HCT116 (cell line): ENCODE data around the gene PKNOX2. TPM values are rescaled to one million over a fixed set of nuclear protein-coding genes. Genes with fewer than 3 reads are reported as not detected.

Experiments used
- ATAC-seq: fragments of 200-7000 bp; cut with Tn5 transposase; 2 replicates; pipeline ENCODE4 v1.9.1; 2020; ENCODE audit warnings: mild to moderate bottlenecking, moderate library complexity
- BruUV-seq: library from RNA; stranded (reverse); fragments of 400-500 nt; replicated peaks from 2 replicates; lab custom pipeline; 2021; lab: Mats Ljungman, UMichigan
- CTCF ChIA-PET: fragments of 300-600 bp; sonication (Branson Sonifier 250); formaldehyde crosslinking; loops from one replicate; lab custom pipeline; 2021; ENCODE audit warnings: antibody characterized with exemption; lab: Charles Lee
- POLR2A ChIA-PET: fragments of 300-600, 350-600 bp; sonication (Branson Sonifier 250); formaldehyde crosslinking; loops from one replicate; lab custom pipeline; 2021; ENCODE audit warnings: antibody characterized with exemption; lab: Charles Lee
- RAD21 ChIA-PET, 2 experiments: fragments of 300-600 bp; sonication (Branson Sonifier 250); formaldehyde crosslinking; loops; one replicate each; lab custom pipeline; 2023; ENCODE audit warnings: low total read pairs in 2 of 2; ENCODE audit not compliant: uncharacterized antibody in 2 of 2, unreplicated experiment in 2 of 2, low non-redundant PET in 1 of 2; lab: Charles Lee
- DNase-seq: peaks from one replicate; pipeline ENCODE4 v3.0.0-alpha.2; 2010; ENCODE audit warnings: low read depth, low spot score
- H2AFZ ChIP-seq: fragments of 200-600 bp; shearing (Covaris generic), sonication (generic); 2 replicates; pipeline ENCODE4 v1.6.1; 2017; ENCODE audit warnings: low read depth, mixed run types, mixed read lengths, antibody characterized with exemption, low read length; ENCODE audit not compliant: poor library complexity, severe bottlenecking
- H3K27ac ChIP-seq: 2 replicates; pipeline ENCODE4 v1.5.1; 2012; ENCODE audit warnings: low read depth, low read length
- H3K27me3 ChIP-seq: fragments of 200-600 bp; sonication (generic); 2 replicates; pipeline ENCODE4 v1.6.1; 2016; ENCODE audit warnings: mixed run types, low read length, mixed read lengths; ENCODE audit not compliant: insufficient read depth
- H3K36me3 ChIP-seq, 2 experiments: fragments of 200-500 bp in 1 of 2; fragments of 200-600 bp in 1 of 2; sonication (Bioruptor generic) in 1 of 2; sonication (generic) in 1 of 2; 2 replicates each; pipeline versions ENCODE4 v1.5.1 to v1.6.1; 2014 to 2016; ENCODE audit warnings: low read length in 2 of 2, inconsistent platforms in 1 of 2, mixed read lengths in 1 of 2, mixed run types in 1 of 2; ENCODE audit not compliant: insufficient read depth in 2 of 2, control insufficient read depth in 1 of 2
- H3K4me1 ChIP-seq, 2 experiments: fragments of 200-600 bp in 1 of 2; sonication (generic) in 1 of 2; 2 replicates each; pipeline versions ENCODE4 v1.5.1 to v1.6.1; 2012 to 2017; ENCODE audit warnings: low read length in 2 of 2, inconsistent platforms in 1 of 2, mild to moderate bottlenecking in 1 of 2, mixed read lengths in 1 of 2, mixed run types in 1 of 2, moderate library complexity in 1 of 2; ENCODE audit not compliant: insufficient read depth in 2 of 2, control insufficient read depth in 1 of 2
- H3K4me2 ChIP-seq: fragments of 200-600 bp; sonication (generic); 2 replicates; pipeline ENCODE4 v1.6.1; 2017; ENCODE audit warnings: mixed run types, low read length, mixed read lengths
- H3K4me3 ChIP-seq, 2 experiments: fragments of 200-600 bp in 1 of 2; sonication (generic) in 1 of 2; replicated peaks in 1 of 2; 2 replicates each; pipeline ENCODE4 v1.5.1; 2011 to 2016; ENCODE audit warnings: low read length in 2 of 2, control low read depth in 1 of 2, low read depth in 1 of 2, mild to moderate bottlenecking in 1 of 2, mixed read lengths in 1 of 2, mixed run types in 1 of 2
- H3K79me2 ChIP-seq: fragments of 200-600 bp; sonication (generic); 2 replicates; pipeline ENCODE4 v1.6.1; 2017; ENCODE audit warnings: mild to moderate bottlenecking, mixed run types, low read length, moderate library complexity, mixed read lengths; ENCODE audit not compliant: insufficient read depth
- H3K9ac ChIP-seq: fragments of 200-600 bp; sonication (generic); 2 replicates; pipeline ENCODE4 v1.6.1; 2016; ENCODE audit warnings: low read length, mixed read lengths
- H3K9me2 ChIP-seq: fragments of 200-600 bp; sonication (generic), shearing (Covaris generic); 2 replicates; pipeline ENCODE4 v1.6.1; 2017; ENCODE audit warnings: mixed run types, mild to moderate bottlenecking, moderate library complexity; ENCODE audit not compliant: insufficient read depth
- H3K9me3 ChIP-seq, 2 experiments: fragments of 200-500 bp in 1 of 2; fragments of 200-600 bp in 1 of 2; sonication (Bioruptor generic) in 1 of 2; sonication (generic) in 1 of 2; 2 replicates each; pipeline ENCODE4 v1.6.1; 2014 to 2017; ENCODE audit warnings: low read length in 2 of 2, mixed read lengths in 2 of 2, inconsistent platforms in 1 of 2, low read depth in 1 of 2, mild to moderate bottlenecking in 1 of 2, mixed run types in 1 of 2, moderate library complexity in 1 of 2; ENCODE audit not compliant: control insufficient read depth in 1 of 2, insufficient read depth in 1 of 2
- H4K20me1 ChIP-seq: fragments of 200-600 bp; sonication (generic), shearing (Covaris generic); 2 replicates; pipeline ENCODE4 v1.6.1; 2017; ENCODE audit warnings: mixed run types, mild to moderate bottlenecking, moderate library complexity; ENCODE audit not compliant: insufficient read depth
- CBX3 ChIP-seq: IDR thresholded peaks from 2 replicates; pipeline ENCODE4 v1.6.1; 2012; ENCODE audit warnings: low read depth
- CEBPB ChIP-seq: IDR thresholded peaks from 2 replicates; pipeline ENCODE4 v1.6.1; 2012; ENCODE audit warnings: low read depth
- CTCF ChIP-seq, 3 experiments: fragments of 200-600 bp in 1 of 3; sonication (generic) in 1 of 3; IDR thresholded peaks in 2 of 3; conservative IDR thresholded peaks in 1 of 3; 2 replicates each; pipeline ENCODE4 v1.5.1; 2012 to 2017; ENCODE audit warnings: low read depth in 2 of 3, low read length in 2 of 3, antibody characterized with exemption in 1 of 3, borderline replicate concordance in 1 of 3, control low read depth in 1 of 3, mild to moderate bottlenecking in 1 of 3, mixed read lengths in 1 of 3, mixed run types in 1 of 3, moderate library complexity in 1 of 3; ENCODE audit not compliant: insufficient read depth in 1 of 3
- EGR1 ChIP-seq: IDR thresholded peaks from 2 replicates; pipeline ENCODE4 v1.6.1; 2012; ENCODE audit warnings: low read depth
- EZH2phosphoT487 ChIP-seq: fragments of 200-600 bp; IDR thresholded peaks from 2 replicates; pipeline ENCODE4 v1.6.1; 2018; ENCODE audit warnings: antibody characterized with exemption, borderline replicate concordance
- FOSL1 ChIP-seq: IDR thresholded peaks from 2 replicates; pipeline ENCODE4 v1.6.1; 2012; ENCODE audit warnings: low read depth
- MAX ChIP-seq: IDR thresholded peaks from 2 replicates; pipeline ENCODE4 v1.6.1; 2012
- POLR2A ChIP-seq: IDR thresholded peaks from 2 replicates; pipeline ENCODE4 v1.7.0; 2011; ENCODE audit warnings: borderline replicate concordance; ENCODE audit not compliant: insufficient read depth, insufficient read length; ENCODE audit errors: extremely low read depth
- POLR2AphosphoS5 ChIP-seq: IDR thresholded peaks from 2 replicates; pipeline ENCODE4 v1.6.1; 2011; ENCODE audit warnings: mild to moderate bottlenecking, low read depth, low read length, moderate library complexity
- TCF7L2 ChIP-seq: IDR thresholded peaks from 2 replicates; pipeline ENCODE4 v1.7.0; 2011; ENCODE audit warnings: borderline replicate concordance, inconsistent platforms; ENCODE audit not compliant: insufficient read depth, insufficient read length; ENCODE audit errors: extremely low read depth
- ZBTB33 ChIP-seq: IDR thresholded peaks from 2 replicates; pipeline ENCODE4 v1.6.1; 2011; ENCODE audit warnings: mild to moderate bottlenecking, low read length, moderate library complexity; ENCODE audit not compliant: insufficient replicate concordance; ENCODE audit errors: extremely low read depth
- ZNF274 ChIP-seq: fragments of 200-500 bp; sonication (Bioruptor generic); IDR thresholded peaks from 2 replicates; pipeline ENCODE4 v1.6.1; 2014; ENCODE audit warnings: mild to moderate bottlenecking, low read depth, low read length, inconsistent platforms
- intact Hi-C: fragments of 100-400 bp; cut with micrococcal nuclease; formaldehyde crosslinking; loops from 2 replicates; pipeline ENCODE4 v1.10.0; 2022
- total RNA-seq: library from RNA; stranded (reverse); gene quantifications from one replicate; pipeline ENCODE4 v1.2.1, GENCODE V29; 2021; ENCODE audit not compliant: unreplicated experiment

The PKNOX2 gene
- total RNA-seq, 1 experiment from 2014 or later, result 0.20 TPM

- ATAC-seq, result no peak
- H3K27me3 ChIP-seq, result peaks cover 33% of the 10 kb centered on the region; the same call in 1 of the 2 replicates
- POLR2A ChIA-PET, result no interaction called here
These were observed 19.1 kb downstream of the PKNOX2 start for GRCh38 chr11:125183641-125184040.

More at GRCh38 chr11:125183641-125184040, 19.1 kb downstream of the PKNOX2 start:
- Histone ChIP-seq H3K9me3 (peaks cover 0 to 12% of the 10 kb centered on the region in 2 experiments; a peak in 2 of 4 replicates), H3K36me3 (no peaks in the 10 kb centered on the region), H3K9me2 (no peaks in the 10 kb centered on the region), H3K79me2 (no peaks in the 10 kb centered on the region), H3K4me2 (no peak overlapping the region), H2AFZ (no peak overlapping the region), H4K20me1 (no peaks in the 10 kb centered on the region), H3K4me1 (no peaks in the 10 kb centered on the region), H3K4me3 (no peak overlapping the region), H3K27ac (no peak overlapping the region), H3K9ac (no peak overlapping the region)
- TF ChIP-seq EZH2phosphoT487 (no peak), POLR2AphosphoS5 (no peak), ZNF274 (no peak), MAX (no peak), FOSL1 (no peak), EGR1 (no peak), TCF7L2 (no peak), ZBTB33 (no peak), POLR2A (no peak), CEBPB (no peak), CBX3 (no peak), CTCF (IDR thresholded peaks at IDR 0.05 in 2 of 3, conservative IDR thresholded peaks at IDR 0.05 in 1 of 3; ENCODE audit: borderline replicate concordance in 1 of 3, insufficient read depth in 1 of 3, low read depth in 2 of 3, low read length in 2 of 3) (no peak)
- ChIA-PET CTCF (no interaction called here), RAD21 (no interaction called here)
- DNase-seq, result no peak
- intact Hi-C loops, result no loop called here
- no TSS peak for BruUV-seq
